RWPE2 (cell line): ENCODE measurements around the gene PTPRCAP.
"Not testable (repeated sequence)": the region's sequence is repeated elsewhere in the genome, so short reads cannot be mapped to it uniquely, and the experiment has no call there.

Experiments used
- ATAC-seq: fragments of 200-7000 bp; cut with Tn5 transposase; 3 replicates; pipeline ENCODE4 v1.9.1; 2021; ENCODE audit warnings: low read depth
- DNase-seq: peaks from one replicate; pipeline ENCODE4 v3.0.0-alpha.2; 2020; ENCODE audit warnings: low spot score
- H3K27ac ChIP-seq: fragments of 450-650 bp; 2 replicates; pipeline ENCODE4 v1.5.1; 2017; ENCODE audit warnings: mild to moderate bottlenecking; ENCODE audit not compliant: poor library complexity, severe bottlenecking
- H3K27me3 ChIP-seq: fragments of 250-450 bp; sonication (Bioruptor Pico); 2 replicates; pipeline ENCODE4 v1.5.1; 2021; ENCODE audit warnings: mild to moderate bottlenecking, moderate library complexity; ENCODE audit not compliant: insufficient read depth, poor library complexity, severe bottlenecking
- H3K36me3 ChIP-seq: fragments of 250-450 bp; sonication (Bioruptor Pico); 2 replicates; pipeline ENCODE4 v1.5.1; 2020; ENCODE audit warnings: low read depth, mild to moderate bottlenecking, moderate library complexity
- H3K4me1 ChIP-seq: fragments of 250-450 bp; sonication (Bioruptor Pico); 2 replicates; pipeline ENCODE4 v1.5.1; 2021; ENCODE audit warnings: mild to moderate bottlenecking, moderate library complexity; ENCODE audit not compliant: insufficient read depth, poor library complexity, severe bottlenecking
- H3K4me3 ChIP-seq: fragments of 250-450 bp; sonication (Bioruptor Pico); 2 replicates; pipeline ENCODE4 v1.5.1; 2021; ENCODE audit warnings: mild to moderate bottlenecking, moderate library complexity; ENCODE audit not compliant: severe bottlenecking
- H3K9me3 ChIP-seq: fragments of 250-450 bp; sonication (Bioruptor Pico); 2 replicates; pipeline ENCODE4 v1.5.1; 2021; ENCODE audit warnings: mild to moderate bottlenecking, moderate library complexity; ENCODE audit not compliant: severe bottlenecking
- CTCF ChIP-seq: fragments of 450-650 bp; IDR thresholded peaks from one replicate; pipeline ENCODE4 v1.5.1; 2017; ENCODE audit warnings: mild to moderate bottlenecking, moderate library complexity; ENCODE audit not compliant: poor library complexity, severe bottlenecking

The PTPRCAP gene

GRCh38 chr11:67483831-67484665 lies 46.6 kb upstream of the PTPRCAP start:
- H3K4me1 ChIP-seq, result peaks cover 11% of the 10 kb centered on the region
- no peaks in the 10 kb centered on the region for H3K27me3 ChIP-seq
- no peak overlapping the region for H3K27ac ChIP-seq
- H3K4me3 ChIP-seq, result peak overlapping the region; percentile 42
- TF ChIP-seq CTCF, result no peak
- no peak for ATAC-seq
- peaks cover 10% of the 10 kb centered on the region for H3K36me3 ChIP-seq
- no peaks in the 10 kb centered on the region for H3K9me3 ChIP-seq
- no peak for DNase-seq

- peak within 1 kb of the TSS; percentile 40 for H3K27ac ChIP-seq
- peaks cover 11% of the 10 kb centered on the region for H3K4me1 ChIP-seq
- no peaks in the 10 kb centered on the region for H3K27me3 ChIP-seq
- ATAC-seq, result peak; percentile 99
- H3K36me3 ChIP-seq, result peaks cover 9% of the 10 kb centered on the region
- H3K9me3 ChIP-seq, result no peaks in the 10 kb centered on the region
- TF ChIP-seq CTCF, result no peak
- peak; percentile 95 for DNase-seq
- H3K4me3 ChIP-seq, result peak within 1 kb of the TSS; percentile 42
Measured at GRCh38 chr11:67482827-67483798, 45.6 kb upstream of the PTPRCAP start, which contains the start of gene AIP. AIP (plus strand) TSS chr11:67483026; CDS start chr11:67483159, 133 bp downstream.

- no peak for TF ChIP-seq CTCF
- Histone ChIP-seq H3K4me3 (peak overlapping the region; percentile 42), H3K36me3 (peaks cover 1% of the 10 kb centered on the region; the same call in 1 of the 2 replicates), H3K9me3 (no peaks in the 10 kb centered on the region), H3K27me3 (no peaks in the 10 kb centered on the region), H3K27ac (peak overlapping the region; percentile 40), H3K4me1 (peaks cover 11% of the 10 kb centered on the region)
- no peak for DNase-seq
- ATAC-seq, result no peak
Measured at GRCh38 chr11:67482275-67482826, 44.9 kb upstream of the PTPRCAP start.

GRCh38 chr11:67477344-67478050 lies 40.0 kb upstream of the PTPRCAP start:
- H3K9me3 ChIP-seq, H3K27ac ChIP-seq, H3K4me3 ChIP-seq, DNase-seq, H3K4me1 ChIP-seq, H3K36me3 ChIP-seq, ATAC-seq, H3K27me3 ChIP-seq: not testable (repeated sequence)

- not testable (repeated sequence) for H3K4me3 ChIP-seq, H3K4me1 ChIP-seq, H3K27me3 ChIP-seq, H3K27ac ChIP-seq, H3K36me3 ChIP-seq, H3K9me3 ChIP-seq, DNase-seq, ATAC-seq
Measured at GRCh38 chr11:67476692-67477091, 39.2 kb upstream of the PTPRCAP start.
